Tibial nerve (tissue), 3 donors: ENCODE data around the gene ADGRF5.

Experiments
- CTCF ChIP-seq, 5 experiments: fragments of 200-600 bp in 3 of 5; fragments of 450-650 bp in 2 of 5; sonication (generic) in 3 of 5; IDR thresholded peaks; one replicate each; pipeline ENCODE4 v1.5.1; 2016 to 2019; ENCODE audit warnings: antibody characterized with exemption in 5 of 5, mild to moderate bottlenecking in 3 of 5, moderate library complexity in 2 of 5
- POLR2A ChIP-seq, 2 donors: fragments of 450-650 bp; IDR thresholded peaks; one replicate each; pipeline ENCODE4 v1.6.1; 2017; ENCODE audit warnings: antibody characterized with exemption in 2 of 2, mild to moderate bottlenecking in 2 of 2, moderate library complexity in 2 of 2

GRCh38 chr6:46915380-46915779 lies 6.4 kb downstream of the ADGRF5 start:
- TF ChIP-seq CTCF (IDR thresholded peaks at IDR 0.05) (no peak), POLR2A (IDR thresholded peaks at IDR 0.05) (no peak)
